B cell (primary cell): ENCODE measurements around the gene OR3A2. TPM values are rescaled to one million over a fixed set of nuclear protein-coding genes. Genes with fewer than 3 reads are reported as not detected.
A peak's percentile ranks its signal among the peaks of the same experiment; 100 is the strongest.
"Not testable (repeated sequence)": the region's sequence is repeated elsewhere in the genome, so short reads cannot be mapped to it uniquely, and the experiment has no call there.

Experiments
- ATAC-seq: fragments of 200-7000 bp; cut with Tn5 transposase; one replicate; pipeline ENCODE4 v1.10.0; 2021; ENCODE audit warnings: low read depth, mild to moderate bottlenecking, moderate number of reproducible peaks, moderate library complexity
- CTCF ChIA-PET: fragments of 350-600 bp; sonication (Branson Sonifier 250); formaldehyde crosslinking; loops from one replicate; lab custom pipeline; 2021; ENCODE audit warnings: antibody characterized with exemption, inconsistent platforms; lab: Charles Lee
- POLR2A ChIA-PET: fragments of 350-600 bp; sonication (Branson Sonifier 250); formaldehyde crosslinking; loops from one replicate; lab custom pipeline; 2021; ENCODE audit warnings: antibody characterized with exemption; lab: Charles Lee
- DNase-seq: peaks from one replicate; pipeline ENCODE4 v3.0.0; 2013
- H2AFZ ChIP-seq: 2 replicates; pipeline ENCODE4 v1.6.1; 2012; ENCODE audit warnings: mild to moderate bottlenecking, low read depth, low read length; ENCODE audit not compliant: insufficient read depth, poor library complexity, severe bottlenecking
- H3K27ac ChIP-seq, 2 donors: 1 replicate in 1 of 2; 2 replicates in 1 of 2; pipeline ENCODE4 v1.5.1; 2012 to 2013; ENCODE audit warnings: low read length in 2 of 2, mild to moderate bottlenecking in 2 of 2, moderate library complexity in 1 of 2
- H3K27me3 ChIP-seq, 4 experiments: fragments of 200-600 bp in 1 of 4; sonication (generic) in 1 of 4; replicated peaks in 1 of 4; 1 replicate in 2 of 4; 2 replicates in 2 of 4; pipeline versions ENCODE4 v1.6.1 to v1.7.0; 2013 to 2016; ENCODE audit warnings: low read length in 3 of 4, mild to moderate bottlenecking in 2 of 4, mixed read lengths in 1 of 4, moderate library complexity in 1 of 4; ENCODE audit not compliant: insufficient read depth in 4 of 4, control insufficient read depth in 3 of 4; ENCODE audit errors: control extremely low read depth in 1 of 4
- H3K36me3 ChIP-seq, 2 experiments: replicated peaks in 1 of 2; 1 replicate in 1 of 2; 2 replicates in 1 of 2; pipeline versions ENCODE4 v1.6.1 to v1.7.1; 2013; ENCODE audit warnings: low read length in 1 of 2; ENCODE audit not compliant: insufficient read depth in 2 of 2, control insufficient read depth in 1 of 2; ENCODE audit errors: control extremely low read depth in 1 of 2, extremely low read depth in 1 of 2
- H3K4me1 ChIP-seq, 2 donors: fragments of 200-600 bp in 1 of 2; sonication (generic) in 1 of 2; 1 replicate in 1 of 2; 2 replicates in 1 of 2; pipeline versions ENCODE4 v1.5.1 to v1.6.1; 2013 to 2017; ENCODE audit warnings: low read length in 2 of 2; ENCODE audit not compliant: control insufficient read depth in 2 of 2, insufficient read depth in 2 of 2
- H3K4me2 ChIP-seq: replicated peaks from 2 replicates; pipeline ENCODE3; 2012; ENCODE audit warnings: mild to moderate bottlenecking, low read depth, low read length; ENCODE audit not compliant: poor library complexity, severe bottlenecking
- H3K4me3 ChIP-seq, 5 experiments: fragments of 200-600 bp in 1 of 5; sonication (generic) in 1 of 5; 1 replicate in 3 of 5; 2 replicates in 2 of 5; pipeline versions ENCODE4 v1.5.1 to v1.7.0; 2011 to 2016; ENCODE audit warnings: low read length in 4 of 5, mild to moderate bottlenecking in 4 of 5, low read depth in 2 of 5, control low read depth in 1 of 5, moderate library complexity in 1 of 5; ENCODE audit not compliant: insufficient read depth in 1 of 5; ENCODE audit errors: control extremely low read depth in 1 of 5, extremely low read depth in 1 of 5
- H3K79me2 ChIP-seq: fragments of 200-600 bp; sonication (generic); one replicate; pipeline ENCODE4 v1.6.0; 2016; ENCODE audit warnings: low read length; ENCODE audit not compliant: control insufficient read depth, insufficient read depth
- H3K9ac ChIP-seq: fragments of 200-600 bp; sonication (generic); 2 replicates; pipeline ENCODE4 v1.6.1; 2017; ENCODE audit warnings: mild to moderate bottlenecking, low read length, moderate library complexity
- H3K9me3 ChIP-seq, 3 donors: one replicate each; pipeline versions ENCODE4 v1.6.1 to v1.7.1; 2013; ENCODE audit warnings: low read length in 2 of 3; ENCODE audit not compliant: control insufficient read depth in 2 of 3, insufficient read depth in 1 of 3; ENCODE audit errors: control extremely low read depth in 1 of 3
- H4K20me1 ChIP-seq: 2 replicates; pipeline ENCODE4 v1.6.0; 2012; ENCODE audit warnings: mild to moderate bottlenecking, low read length; ENCODE audit not compliant: insufficient read depth, control insufficient read depth, poor library complexity, severe bottlenecking
- H3K27ac Mint-ChIP-seq: one replicate; pipeline ENCODE4 v1.8.0; 2021; ENCODE audit warnings: mixed read lengths
- H3K27me3 Mint-ChIP-seq: one replicate; pipeline ENCODE4 v1.8.0; 2021; ENCODE audit warnings: mixed read lengths
- H3K4me1 Mint-ChIP-seq: one replicate; pipeline ENCODE4 v1.8.0; 2021; ENCODE audit warnings: mixed read lengths
- H3K4me3 Mint-ChIP-seq: one replicate; pipeline ENCODE4 v1.8.0; 2021; ENCODE audit warnings: mixed read lengths
- H3K9me3 Mint-ChIP-seq: one replicate; pipeline ENCODE4 v1.8.0; 2022; ENCODE audit warnings: mixed read lengths; ENCODE audit not compliant: insufficient read depth
- WGBS: methylation state at CpG from one replicate; pipeline ENCODE4 v1.1.5; 2013; ENCODE audit warnings: missing lambda C conversion rate; ENCODE audit not compliant: insufficient coverage; 5-methylcytosine and 5-hydroxymethylcytosine counted together
- intact Hi-C: fragments of 100-400 bp; cut with micrococcal nuclease; formaldehyde crosslinking; loops from one replicate; pipeline ENCODE4 v1.10.0; 2022
- polyA plus RNA-seq: library from polyadenylated mRNA; depleted of rRNA; stranded (reverse); fragments of >200 nt; gene quantifications from 2 replicates; pipeline ENCODE4 v1.2.3, GENCODE V29; 2012
- total RNA-seq, 2 donors: library from RNA; stranded (reverse); fragments of 120-200 nt in 1 of 2; gene quantifications; 1 replicate in 1 of 2; 2 replicates in 1 of 2; pipeline versions ENCODE4 v1.2.3 to v1.2.4, GENCODE V29; 2013 to 2022

Gene OR3A2
- total and polyA plus RNA-seq, 2 donors (not counting 1 experiment from before 2014, with no cell fraction given), result 0.37 to 1.9 TPM

DNA sequence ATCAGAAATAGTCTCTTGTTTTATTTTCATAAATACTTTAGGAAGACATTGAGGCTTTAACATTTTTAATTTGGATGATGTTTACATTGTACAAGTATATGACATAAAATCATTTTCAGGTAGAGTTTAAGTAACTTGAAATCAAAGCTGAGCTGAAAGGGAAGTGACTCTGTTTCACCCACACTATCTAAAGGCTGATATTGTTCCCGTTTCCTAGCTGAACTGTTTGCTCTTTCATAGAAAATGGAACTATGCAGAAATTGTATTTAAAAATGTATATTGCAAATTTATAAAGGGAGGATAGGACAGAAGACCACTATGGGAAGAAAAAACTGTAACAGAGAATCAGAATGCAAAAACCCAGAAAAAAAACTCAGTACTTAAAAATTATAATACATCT, 141.3 kb downstream of the OR3A2 start:
- CTCF ChIA-PET, H4K20me1 ChIP-seq, H3K4me1 ChIP-seq, H2AFZ ChIP-seq, H3K4me1 Mint-ChIP-seq, H3K27ac ChIP-seq, H3K9me3 ChIP-seq, intact Hi-C loops, H3K27ac Mint-ChIP-seq, H3K4me2 ChIP-seq, POLR2A ChIA-PET, DNase-seq, H3K27me3 Mint-ChIP-seq, H3K27me3 ChIP-seq, H3K9ac ChIP-seq, H3K9me3 Mint-ChIP-seq, H3K79me2 ChIP-seq, H3K4me3 Mint-ChIP-seq, H3K4me3 ChIP-seq, ATAC-seq, H3K36me3 ChIP-seq: not testable (repeated sequence)
- no CpG with 5 or more reads among the region's 1 CpG for WGBS

DNA sequence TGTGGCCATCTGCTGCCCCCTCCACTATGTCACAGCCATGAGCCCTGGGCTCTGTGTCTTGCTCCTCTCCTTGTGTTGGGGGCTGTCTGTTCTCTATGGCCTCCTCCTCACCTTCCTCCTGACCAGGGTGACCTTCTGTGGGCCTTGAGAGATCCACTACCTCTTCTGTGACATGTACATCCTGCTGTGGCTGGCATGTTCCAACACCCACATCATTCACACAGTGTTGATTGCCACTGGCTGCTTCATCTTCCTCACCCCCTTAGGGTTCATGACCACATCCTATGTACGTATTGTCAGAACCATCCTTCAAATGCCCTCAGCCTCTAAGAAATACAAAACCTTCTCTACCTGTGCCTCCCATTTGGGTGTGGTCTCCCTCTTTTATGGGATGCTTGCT, 145.1 kb downstream of the OR3A2 start:
- H3K4me1 ChIP-seq, H3K9me3 ChIP-seq, H2AFZ ChIP-seq, DNase-seq, POLR2A ChIA-PET, H3K27ac ChIP-seq, H3K4me3 ChIP-seq, H3K79me2 ChIP-seq, H3K9ac ChIP-seq, ATAC-seq, H3K9me3 Mint-ChIP-seq, H3K27me3 ChIP-seq, H3K4me1 Mint-ChIP-seq, H3K27me3 Mint-ChIP-seq, H3K4me2 ChIP-seq, H3K4me3 Mint-ChIP-seq, H3K27ac Mint-ChIP-seq, intact Hi-C loops, H4K20me1 ChIP-seq, CTCF ChIA-PET, H3K36me3 ChIP-seq: not testable (repeated sequence)
- WGBS, result no CpG with 5 or more reads among the region's 1 CpG

DNA sequence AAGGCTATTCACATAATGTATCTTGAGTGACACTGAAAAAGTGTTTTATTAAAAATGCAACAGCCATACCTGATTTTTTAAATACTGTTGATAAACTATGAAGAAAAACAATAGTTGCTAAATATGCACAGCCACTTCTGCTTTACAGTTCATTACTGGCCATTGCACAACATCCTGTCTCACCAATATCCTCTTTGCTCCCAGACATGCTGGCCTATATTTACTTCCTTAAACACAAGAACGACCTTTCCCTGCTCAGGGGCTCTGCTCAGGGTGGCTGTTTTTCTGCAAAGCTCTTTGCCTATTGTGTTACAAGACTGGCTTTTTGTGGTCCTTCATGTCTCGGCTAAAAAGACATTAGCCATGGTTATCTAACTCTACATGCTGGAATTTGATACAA, 147.4 kb downstream of the OR3A2 start:
- WGBS, result no CpG with 5 or more reads among the region's 2 CpGs
- H3K4me2 ChIP-seq, H2AFZ ChIP-seq, H3K4me3 ChIP-seq, H3K9ac ChIP-seq, H3K27me3 ChIP-seq, H3K36me3 ChIP-seq, H3K9me3 ChIP-seq, H3K4me1 ChIP-seq, intact Hi-C loops, H3K4me3 Mint-ChIP-seq, H3K4me1 Mint-ChIP-seq, H3K27ac ChIP-seq, H3K79me2 ChIP-seq, CTCF ChIA-PET, H3K27ac Mint-ChIP-seq, H4K20me1 ChIP-seq, POLR2A ChIA-PET, H3K27me3 Mint-ChIP-seq, H3K9me3 Mint-ChIP-seq: not testable (repeated sequence)
- DNase-seq (peak; percentile 21), ATAC-seq (peak; percentile 60)

DNA sequence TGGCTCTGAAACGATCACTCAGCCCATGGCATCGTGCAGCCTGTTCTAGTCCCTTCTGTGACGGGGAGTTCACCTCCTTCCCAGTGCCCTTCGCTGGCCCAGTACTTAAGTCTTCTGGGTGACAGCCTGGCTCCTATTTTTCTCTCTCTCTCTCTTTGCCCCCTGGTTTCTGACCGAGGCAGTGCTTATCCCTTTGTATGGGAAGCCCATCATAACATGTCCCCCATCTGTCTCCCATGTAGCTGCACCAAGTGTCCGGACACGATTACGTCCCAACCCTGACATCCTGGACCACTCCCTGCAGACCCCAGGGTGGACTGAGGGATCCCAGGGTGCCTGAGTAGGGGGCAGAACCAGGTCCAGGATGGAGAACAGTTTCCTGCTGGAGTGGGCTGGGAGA, 153.8 kb downstream of the OR3A2 start:
- H3K27me3 ChIP-seq, H3K27ac ChIP-seq, H3K4me1 Mint-ChIP-seq, H3K9me3 ChIP-seq, H3K27ac Mint-ChIP-seq, ATAC-seq, H3K27me3 Mint-ChIP-seq, H3K79me2 ChIP-seq, CTCF ChIA-PET, intact Hi-C loops, H3K4me2 ChIP-seq, H3K9ac ChIP-seq, H2AFZ ChIP-seq, H3K9me3 Mint-ChIP-seq, H3K4me3 ChIP-seq, H3K36me3 ChIP-seq, H4K20me1 ChIP-seq, H3K4me3 Mint-ChIP-seq, DNase-seq, H3K4me1 ChIP-seq, POLR2A ChIA-PET: not testable (repeated sequence)
- 81% methylated on average over 5 of the region's 8 CpGs for WGBS
